22Rv1 (cell line): ENCODE measurements around the gene AKAP6.
"Not testable (repeated sequence)": the region's sequence is repeated elsewhere in the genome, so short reads cannot be mapped to it uniquely, and the experiment has no call there.

Experiments
- H3K27ac ChIP-seq: fragments of 450-650 bp; 2 replicates; pipeline ENCODE4 v1.5.1; 2017
- CTCF ChIP-seq: fragments of 450-650 bp; IDR thresholded peaks from 2 replicates; pipeline ENCODE4 v1.5.1; 2017; ENCODE audit warnings: mild to moderate bottlenecking
- ZFX ChIP-seq: fragments of 450-650 bp; IDR thresholded peaks from 2 replicates; pipeline ENCODE4 v1.6.1; 2017; ENCODE audit warnings: antibody characterized with exemption, borderline replicate concordance

AKAP6 gene

GRCh38 chr14:32458720-32459119, 129.6 kb downstream of the AKAP6 start:
- H3K27ac ChIP-seq: no peak overlapping the region
- TF ChIP-seq ZFX: no peak
- no peak for TF ChIP-seq CTCF

- no peak for TF ChIP-seq ZFX
- no peak for TF ChIP-seq CTCF
- no peak overlapping the region for H3K27ac ChIP-seq
Measured at GRCh38 chr14:32460267-32460666, 131.2 kb downstream of the AKAP6 start.

DNA sequence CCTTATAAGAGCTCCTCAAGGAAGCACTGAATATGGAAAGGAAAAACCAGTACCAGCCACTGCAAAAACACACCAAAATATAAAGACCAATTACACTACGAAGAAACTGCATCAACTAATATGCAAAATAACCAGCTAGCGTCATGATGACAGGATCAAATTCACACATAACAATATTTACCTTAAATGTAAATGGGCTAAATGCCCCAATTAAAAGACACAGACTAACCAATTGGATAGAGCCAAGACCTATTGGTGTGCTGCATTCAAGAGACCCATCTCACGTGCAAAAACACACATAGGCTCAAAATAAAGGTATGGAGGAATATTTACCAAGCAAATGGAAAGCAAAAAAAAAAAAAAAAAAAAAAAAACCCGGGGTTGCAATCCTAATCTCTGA, 133.5 kb downstream of the AKAP6 start:
- H3K27ac ChIP-seq: not testable (repeated sequence)

DNA sequence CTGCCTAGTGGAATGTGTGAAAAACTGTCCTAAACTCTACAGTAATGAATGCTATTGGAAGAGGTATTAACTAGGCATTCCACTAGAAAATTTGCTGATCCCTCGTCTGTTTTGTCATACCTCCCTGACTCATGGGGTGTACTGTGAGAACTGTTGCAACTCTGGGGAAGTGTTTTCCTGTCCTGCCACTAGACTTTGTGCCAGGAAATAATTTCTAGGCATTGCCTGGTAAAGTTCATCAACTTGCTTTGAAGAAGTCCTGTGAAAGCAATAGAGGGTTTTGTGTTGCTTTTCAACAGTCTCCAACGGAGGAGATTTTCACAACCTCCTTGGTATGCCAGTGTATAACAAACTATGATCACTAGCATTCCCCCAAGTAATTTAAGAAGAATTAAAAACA, 139.9 kb downstream of the AKAP6 start:
- TF ChIP-seq CTCF (no peak), ZFX (no peak)
- no peak overlapping the region for H3K27ac ChIP-seq

GRCh38 chr14:32469388-32470160, 140.5 kb downstream of the AKAP6 start:
- no peak overlapping the region for H3K27ac ChIP-seq
- TF ChIP-seq ZFX (no peak), CTCF (peak; percentile 72)

- H3K27ac ChIP-seq: no peak overlapping the region
- TF ChIP-seq CTCF: no peak
- TF ChIP-seq ZFX: no peak
Measured at GRCh38 chr14:32470161-32470715, 141.1 kb downstream of the AKAP6 start.

- H3K27ac ChIP-seq: no peak overlapping the region
- no peak for TF ChIP-seq CTCF
Measured at GRCh38 chr14:32471181-32471580, 142.1 kb downstream of the AKAP6 start.

DNA sequence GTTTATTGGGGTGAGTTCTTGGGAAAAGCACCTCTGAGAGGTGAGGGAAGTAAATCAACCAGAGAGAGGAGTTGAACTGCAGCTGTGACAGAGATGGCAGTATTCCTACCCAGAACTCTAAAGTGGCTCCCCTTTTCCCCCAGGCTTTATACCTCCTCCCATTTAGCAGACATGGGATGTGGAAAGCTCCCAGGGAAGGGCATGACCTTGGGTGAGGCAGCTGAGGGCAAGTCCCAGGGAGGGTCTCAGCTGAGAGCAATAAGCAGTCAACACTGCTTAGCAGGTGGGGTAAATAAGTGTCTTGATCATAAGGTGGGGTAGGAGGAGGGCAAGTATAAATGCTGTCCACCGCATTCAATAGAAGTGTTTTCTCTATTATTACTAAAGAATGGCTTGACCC, 143.0 kb downstream of the AKAP6 start:
- H3K27ac ChIP-seq: no peak overlapping the region
- TF ChIP-seq ZFX (no peak), CTCF (no peak)
